Measurements from ENCODE around the gene FEM1A. TPM values are rescaled to one million over a fixed set of nuclear protein-coding genes. Genes with fewer than 3 reads are reported as not detected.

Gene FEM1A
- total RNA-seq, 1 experiment from 2014 or later, result 17.7 TPM

- TF ChIP-seq SP1 (IDR thresholded peaks at IDR 0.05; ENCODE audit: low read depth), result no peak
- no peak for TF ChIP-seq POLR2A (IDR thresholded peaks at IDR 0.05; ENCODE audit: borderline replicate concordance, extremely low read depth, insufficient read depth, insufficient read length)
- TF ChIP-seq POLR2AphosphoS5 (IDR thresholded peaks at IDR 0.05; ENCODE audit: low read depth, low read length), result no peak
- TF ChIP-seq CEBPB (IDR thresholded peaks at IDR 0.05; ENCODE audit: low read depth), result no peak
- TF ChIP-seq EGR1 (IDR thresholded peaks at IDR 0.05; ENCODE audit: low read depth), result no peak
- no peak for TF ChIP-seq EZH2phosphoT487 (IDR thresholded peaks at IDR 0.05; ENCODE audit: borderline replicate concordance)
- no peak for TF ChIP-seq SRF (IDR thresholded peaks at IDR 0.05; ENCODE audit: low read depth)
- no peak for TF ChIP-seq EZH2 (IDR thresholded peaks at IDR 0.05)
- RAD21 ChIA-PET (ENCODE audit: low non-redundant PET in 1 of 2, low total read pairs in 2 of 2, uncharacterized antibody in 2 of 2, unreplicated experiment in 2 of 2), result no interaction called here
- H3K27ac ChIP-seq (ENCODE audit: low read depth, low read length), result no peak overlapping the region; the same call in 1 of the 2 replicates
- no peak overlapping the region for H3K4me2 ChIP-seq (ENCODE audit: low read length)
- H3K36me3 ChIP-seq (ENCODE audit: control insufficient read depth in 1 of 2, insufficient read depth in 2 of 2, low read length in 2 of 2), result peaks cover 0 to 25% of the 10 kb centered on the region in 2 experiments; a peak in 2 of 4 replicates
- H3K79me2 ChIP-seq (ENCODE audit: insufficient read depth, low read length), result peaks cover 17% of the 10 kb centered on the region
- H3K9me2 ChIP-seq (ENCODE audit: insufficient read depth), result no peaks in the 10 kb centered on the region
- H4K20me1 ChIP-seq (ENCODE audit: insufficient read depth), result no peaks in the 10 kb centered on the region
- DNase-seq (ENCODE audit: low read depth, low spot score) (no peak), ATAC-seq (no peak)
- peaks cover 19 to 42% of the 10 kb centered on the region in 2 experiments for H3K4me1 ChIP-seq (ENCODE audit: control insufficient read depth in 1 of 2, insufficient read depth in 2 of 2, low read length in 2 of 2)
- no TSS peak for BruUV-seq (replicated peaks)
- no peak overlapping the region for H2AFZ ChIP-seq (ENCODE audit: low read depth, low read length, poor library complexity, severe bottlenecking)
- H3K4me3 ChIP-seq (replicated peaks in 1 of 2; ENCODE audit: low read depth in 1 of 2, low read length in 2 of 2), result no peak overlapping the region
- POLR2A ChIA-PET, result no interaction called here
- CTCF ChIA-PET, result interaction anchor here (0.7 to 1.6 kb wide), 2 partner anchors 34 to 152 kb away, joined by 3 to 4 read pairs; partner anchors contain the start of gene KDM4B
- intact Hi-C loops (cut with micrococcal nuclease), result no loop called here
- H3K9me3 ChIP-seq (ENCODE audit: control insufficient read depth in 1 of 2, insufficient read depth in 1 of 2, low read depth in 1 of 2, low read length in 2 of 2), result no peaks in the 10 kb centered on the region
- no peaks in the 10 kb centered on the region for H3K27me3 ChIP-seq (ENCODE audit: insufficient read depth, low read length)
- H3K9ac ChIP-seq (ENCODE audit: low read length), result no peak overlapping the region
Observed at GRCh38 chr19:4816950-4817278, 25.4 kb downstream of the FEM1A start.

- DNase-seq (ENCODE audit: low read depth, low spot score) (no peak), ATAC-seq (no peak)
- POLR2A ChIA-PET, result interaction anchor here (0.9 kb wide), 1 partner anchor 9 kb away, joined by 5 read pairs; no protein-coding TSS in a partner anchor
- peaks cover 0 to 25% of the 10 kb centered on the region in 2 experiments; a peak in 2 of 4 replicates for H3K36me3 ChIP-seq (ENCODE audit: control insufficient read depth in 1 of 2, insufficient read depth in 2 of 2, low read length in 2 of 2)
- H3K4me3 ChIP-seq (replicated peaks in 1 of 2; ENCODE audit: low read depth in 1 of 2, low read length in 2 of 2), result no peak overlapping the region
- intact Hi-C loops (cut with micrococcal nuclease), result no loop called here
- H3K9me3 ChIP-seq (ENCODE audit: control insufficient read depth in 1 of 2, insufficient read depth in 1 of 2, low read depth in 1 of 2, low read length in 2 of 2), result no peaks in the 10 kb centered on the region
- no peak overlapping the region for H3K9ac ChIP-seq (ENCODE audit: low read length)
- CTCF ChIA-PET, result interaction anchor here (1.3 to 1.6 kb wide), 2 partner anchors 8 to 34 kb away, joined by 3 to 4 read pairs; no protein-coding TSS in a partner anchor
- RAD21 ChIA-PET (ENCODE audit: low non-redundant PET in 1 of 2, low total read pairs in 2 of 2, uncharacterized antibody in 2 of 2, unreplicated experiment in 2 of 2), result no interaction called here
- peaks cover 22% of the 10 kb centered on the region for H3K79me2 ChIP-seq (ENCODE audit: insufficient read depth, low read length)
- no peak overlapping the region for H3K27ac ChIP-seq (ENCODE audit: low read depth, low read length)
- H2AFZ ChIP-seq (ENCODE audit: low read depth, low read length, poor library complexity, severe bottlenecking), result no peak overlapping the region
- H4K20me1 ChIP-seq (ENCODE audit: insufficient read depth), result no peaks in the 10 kb centered on the region
- H3K4me1 ChIP-seq (ENCODE audit: control insufficient read depth in 1 of 2, insufficient read depth in 2 of 2, low read length in 2 of 2), result peaks cover 18 to 35% of the 10 kb centered on the region in 2 experiments
- no peaks in the 10 kb centered on the region for H3K27me3 ChIP-seq (ENCODE audit: insufficient read depth, low read length)
- no peaks in the 10 kb centered on the region for H3K9me2 ChIP-seq (ENCODE audit: insufficient read depth)
- H3K4me2 ChIP-seq (ENCODE audit: low read length), result no peak overlapping the region
- no TSS peak for BruUV-seq (replicated peaks)
- TF ChIP-seq ZBTB33 (IDR thresholded peaks at IDR 0.05; ENCODE audit: extremely low read depth, insufficient replicate concordance, low read length) (no peak), SRF (IDR thresholded peaks at IDR 0.05; ENCODE audit: low read depth) (no peak), SIN3A (IDR thresholded peaks at IDR 0.05; ENCODE audit: low read depth) (no peak), EZH2 (IDR thresholded peaks at IDR 0.05) (no peak), RAD21 (IDR thresholded peaks at IDR 0.05; ENCODE audit: low read depth) (no peak), POLR2A (IDR thresholded peaks at IDR 0.05; ENCODE audit: borderline replicate concordance, extremely low read depth, insufficient read depth, insufficient read length) (no peak), MAX (IDR thresholded peaks at IDR 0.05) (no peak), ZFX (IDR thresholded peaks at IDR 0.05) (no peak), SP1 (IDR thresholded peaks at IDR 0.05; ENCODE audit: low read depth) (no peak), ATF3 (IDR thresholded peaks at IDR 0.05) (no peak), ELF1 (IDR thresholded peaks at IDR 0.05; ENCODE audit: borderline replicate concordance, low read depth) (no peak), POLR2AphosphoS5 (IDR thresholded peaks at IDR 0.05; ENCODE audit: low read depth, low read length) (no peak), JUND (IDR thresholded peaks at IDR 0.05) (no peak)
Observed at GRCh38 chr19:4817467-4818277, 26.1 kb downstream of the FEM1A start.
